ENCODE measurements around the gene ANO4.

ANO4 gene

GRCh38 chr12:101042211-101042610 is 247.6 kb downstream of the ANO4 start:
- no peak overlapping the region for H3K27ac ChIP-seq (ENCODE audit: extremely low read depth, low read depth, low read length)
- no peak overlapping the region for H3K4me3 ChIP-seq (ENCODE audit: low read depth, low read length)
- no peaks in the 10 kb centered on the region for H3K36me3 ChIP-seq (ENCODE audit: control insufficient read depth in 2 of 2, insufficient read depth in 1 of 2, low read length in 2 of 2)
- H3K9me3 ChIP-seq (ENCODE audit: control insufficient read depth, insufficient read depth, low read depth, low read length), result no peaks in the 10 kb centered on the region
- TF ChIP-seq, protein P1, sequence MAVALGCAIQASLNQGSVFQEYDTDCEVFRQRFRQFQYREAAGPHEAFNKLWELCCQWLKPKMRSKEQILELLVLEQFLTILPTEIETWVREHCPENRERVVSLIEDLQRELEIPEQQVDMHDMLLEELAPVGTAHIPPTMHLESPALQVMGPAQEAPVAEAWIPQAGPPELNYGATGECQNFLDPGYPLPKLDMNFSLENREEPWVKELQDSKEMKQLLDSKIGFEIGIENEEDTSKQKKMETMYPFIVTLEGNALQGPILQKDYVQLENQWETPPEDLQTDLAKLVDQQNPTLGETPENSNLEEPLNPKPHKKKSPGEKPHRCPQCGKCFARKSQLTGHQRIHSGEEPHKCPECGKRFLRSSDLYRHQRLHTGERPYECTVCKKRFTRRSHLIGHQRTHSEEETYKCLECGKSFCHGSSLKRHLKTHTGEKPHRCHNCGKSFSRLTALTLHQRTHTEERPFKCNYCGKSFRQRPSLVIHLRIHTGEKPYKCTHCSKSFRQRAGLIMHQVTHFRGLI (tag by site-specific recombination; IDR thresholded peaks at IDR 0.05), result peak; percentile 95
- TF ChIP-seq ZNF664 (tag by site-specific recombination; IDR thresholded peaks at IDR 0.05), result no peak
- CTCF ChIA-PET, result interaction anchor here (0.6 to 1.3 kb wide), 2 partner anchors 10 to 148 kb away, joined by 3 to 5 read pairs; no protein-coding TSS in a partner anchor
- POLR2A ChIA-PET, result no interaction called here
- H3K4me1 ChIP-seq (ENCODE audit: control insufficient read depth, insufficient read depth, low read length), result no peaks in the 10 kb centered on the region

DNA sequence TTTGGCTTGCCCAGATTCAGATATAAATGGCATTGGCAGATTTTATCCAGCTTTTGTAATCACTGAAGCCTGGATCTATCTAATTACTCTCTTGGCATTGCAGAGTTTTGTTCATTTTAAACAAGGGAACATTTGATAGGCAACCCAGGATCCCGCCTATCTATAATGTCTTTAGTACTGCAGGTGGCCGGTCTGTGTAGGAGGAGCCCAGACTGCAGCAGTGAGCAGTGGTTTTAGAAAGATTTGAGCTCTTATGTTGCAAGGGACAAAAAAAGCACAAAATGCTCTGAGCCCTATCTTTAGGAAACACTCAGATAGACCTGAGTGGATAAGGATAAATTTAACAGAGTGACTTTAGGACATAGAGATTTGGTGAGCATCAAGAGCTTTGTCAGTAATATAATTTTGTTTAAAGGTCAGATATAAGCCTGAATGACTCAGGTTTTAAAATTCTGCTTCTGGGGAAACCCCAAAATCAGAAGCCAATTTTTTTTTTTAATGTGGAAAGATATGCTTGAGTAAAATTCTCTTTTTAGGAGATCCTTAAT is 250.0 kb downstream of the ANO4 start:
- Histone ChIP-seq H3K27ac (ENCODE audit: extremely low read depth, low read depth, low read length) (no peak overlapping the region), H3K4me3 (ENCODE audit: low read depth, low read length) (no peak overlapping the region), H3K36me3 (ENCODE audit: control insufficient read depth in 2 of 2, insufficient read depth in 1 of 2, low read length in 2 of 2) (no peaks in the 10 kb centered on the region), H3K9me3 (ENCODE audit: control insufficient read depth, insufficient read depth, low read depth, low read length) (no peaks in the 10 kb centered on the region), H3K4me1 (ENCODE audit: control insufficient read depth, insufficient read depth, low read length) (no peaks in the 10 kb centered on the region)
- POLR2A ChIA-PET, result no interaction called here
- TF ChIP-seq ZFP3 (tag by site-specific recombination; IDR thresholded peaks at IDR 0.05; ENCODE audit: low read depth), result no peak
- no peak for TF ChIP-seq ZNF23 (tag by site-specific recombination; IDR thresholded peaks at IDR 0.05; ENCODE audit: borderline replicate concordance)
- CTCF ChIA-PET, result no interaction called here

- ChIA-PET POLR2A (no interaction called here), CTCF (no interaction called here)
- H3K27ac ChIP-seq (ENCODE audit: extremely low read depth, low read depth, low read length), result no peak overlapping the region
These were observed 251.2 kb downstream of the ANO4 start for GRCh38 chr12:101045486-101046464.

More at GRCh38 chr12:101045486-101046464, 251.2 kb downstream of the ANO4 start:
- Histone ChIP-seq H3K36me3 (ENCODE audit: control insufficient read depth in 2 of 2, insufficient read depth in 1 of 2, low read length in 2 of 2) (no peaks in the 10 kb centered on the region), H3K4me1 (ENCODE audit: control insufficient read depth, insufficient read depth, low read length) (no peaks in the 10 kb centered on the region), H3K4me3 (ENCODE audit: low read depth, low read length) (no peak overlapping the region), H3K9me3 (ENCODE audit: control insufficient read depth, insufficient read depth, low read depth, low read length) (no peaks in the 10 kb centered on the region)
- TF ChIP-seq ZBTB21 (tag by site-specific recombination; IDR thresholded peaks at IDR 0.05), result no peak
- TF ChIP-seq ZNF600 (tag by site-specific recombination; IDR thresholded peaks at IDR 0.05), result peak; percentile 40; the same call in 1 of the 2 replicates
- TF ChIP-seq, protein P2, sequence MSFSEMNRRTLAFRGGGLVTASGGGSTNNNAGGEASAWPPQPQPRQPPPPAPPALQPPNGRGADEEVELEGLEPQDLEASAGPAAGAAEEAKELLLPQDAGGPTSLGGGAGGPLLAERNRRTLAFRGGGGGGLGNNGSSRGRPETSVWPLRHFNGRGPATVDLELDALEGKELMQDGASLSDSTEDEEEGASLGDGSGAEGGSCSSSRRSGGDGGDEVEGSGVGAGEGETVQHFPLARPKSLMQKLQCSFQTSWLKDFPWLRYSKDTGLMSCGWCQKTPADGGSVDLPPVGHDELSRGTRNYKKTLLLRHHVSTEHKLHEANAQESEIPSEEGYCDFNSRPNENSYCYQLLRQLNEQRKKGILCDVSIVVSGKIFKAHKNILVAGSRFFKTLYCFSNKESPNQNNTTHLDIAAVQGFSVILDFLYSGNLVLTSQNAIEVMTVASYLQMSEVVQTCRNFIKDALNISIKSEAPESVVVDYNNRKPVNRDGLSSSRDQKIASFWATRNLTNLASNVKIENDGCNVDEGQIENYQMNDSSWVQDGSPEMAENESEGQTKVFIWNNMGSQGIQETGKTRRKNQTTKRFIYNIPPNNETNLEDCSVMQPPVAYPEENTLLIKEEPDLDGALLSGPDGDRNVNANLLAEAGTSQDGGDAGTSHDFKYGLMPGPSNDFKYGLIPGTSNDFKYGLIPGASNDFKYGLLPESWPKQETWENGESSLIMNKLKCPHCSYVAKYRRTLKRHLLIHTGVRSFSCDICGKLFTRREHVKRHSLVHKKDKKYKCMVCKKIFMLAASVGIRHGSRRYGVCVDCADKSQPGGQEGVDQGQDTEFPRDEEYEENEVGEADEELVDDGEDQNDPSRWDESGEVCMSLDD (tag by site-specific recombination; IDR thresholded peaks at IDR 0.05), result no peak
- TF ChIP-seq TSHZ1 (tag by site-specific recombination; IDR thresholded peaks at IDR 0.05; ENCODE audit: borderline replicate concordance), result no peak

Measured in HEK293 (cell line).